Caco-2 (cell line): ENCODE data around the gene DYNC2LI1. TPM values are rescaled to one million over a fixed set of nuclear protein-coding genes. Genes with fewer than 3 reads are reported as not detected.

Experiments used
- BruUV-seq: library from RNA; stranded (reverse); fragments of 400-500 nt; replicated peaks from 2 replicates; lab custom pipeline; 2021; lab: Mats Ljungman, UMichigan
- CTCF ChIA-PET: fragments of 300-600 bp; sonication (Branson Sonifier 250); formaldehyde crosslinking; loops from one replicate; lab custom pipeline; 2022; ENCODE audit warnings: antibody characterized with exemption; lab: Charles Lee
- POLR2A ChIA-PET: fragments of 300-600 bp; sonication (Branson Sonifier 250); formaldehyde crosslinking; loops from one replicate; lab custom pipeline; 2022; ENCODE audit warnings: antibody characterized with exemption; lab: Charles Lee
- DNase-seq, 2 experiments: peaks; one replicate each; pipeline versions ENCODE4 v3.0.0 to v3.0.0-alpha.2; 2020 to 2022
- H3K27me3 ChIP-seq: replicated peaks from 2 replicates; pipeline ENCODE4 v1.6.0; 2011; ENCODE audit warnings: low read length; ENCODE audit not compliant: control insufficient read depth, insufficient read depth
- H3K36me3 ChIP-seq: 2 replicates; pipeline ENCODE4 v1.5.1; 2011; ENCODE audit warnings: low read length; ENCODE audit not compliant: control insufficient read depth, insufficient read depth
- H3K4me1 ChIP-seq: fragments of 250-450 bp; sonication (Bioruptor Pico); 2 replicates; pipeline ENCODE4 v1.5.1; 2020; ENCODE audit warnings: mild to moderate bottlenecking
- H3K4me3 ChIP-seq: 2 replicates; pipeline ENCODE4 v1.5.1; 2011; ENCODE audit warnings: low read depth, mild to moderate bottlenecking, control low read depth, low read length
- H3K9me3 ChIP-seq: fragments of 250-450 bp; sonication (Bioruptor Pico); 2 replicates; pipeline ENCODE4 v1.5.1; 2020; ENCODE audit warnings: mild to moderate bottlenecking, moderate library complexity
- H3K27ac Mint-ChIP-seq: one replicate; pipeline ENCODE4 v1.8.0; 2022; ENCODE audit warnings: mixed read lengths; ENCODE audit not compliant: unreplicated experiment
- H3K27me3 Mint-ChIP-seq: one replicate; pipeline ENCODE4 v1.8.0; 2022; ENCODE audit warnings: mixed read lengths; ENCODE audit not compliant: insufficient read depth, unreplicated experiment
- H3K36me3 Mint-ChIP-seq: one replicate; pipeline ENCODE4 v1.8.0; 2022; ENCODE audit warnings: mild to moderate bottlenecking, mixed read lengths; ENCODE audit not compliant: insufficient read depth, unreplicated experiment
- H3K4me1 Mint-ChIP-seq: one replicate; pipeline ENCODE4 v1.8.0; 2022; ENCODE audit warnings: low read depth, mixed read lengths; ENCODE audit not compliant: unreplicated experiment
- H3K4me3 Mint-ChIP-seq: one replicate; pipeline ENCODE4 v1.8.0; 2022; ENCODE audit warnings: mild to moderate bottlenecking, moderate library complexity, mixed read lengths; ENCODE audit not compliant: unreplicated experiment
- H3K9me3 Mint-ChIP-seq: one replicate; pipeline ENCODE4 v1.8.0; 2022; ENCODE audit warnings: mixed read lengths; ENCODE audit not compliant: unreplicated experiment
- intact Hi-C: fragments of 100-400 bp; cut with micrococcal nuclease; formaldehyde crosslinking; loops from one replicate; pipeline ENCODE4 v1.10.0; 2022; ENCODE audit not compliant: unreplicated experiment
- total RNA-seq: library from RNA; stranded (reverse); gene quantifications from 2 replicates; pipeline ENCODE4 v1.2.3, GENCODE V29; 2022
- TF ChIP-seq, protein P1 (sequence below), 2 experiments: fragments of 200-600 bp in 1 of 2; IDR thresholded peaks; 1 replicate in 1 of 2; 2 replicates in 1 of 2; pipeline versions ENCODE4 v1.5.1 to v1.8.0; 2011 to 2022; ENCODE audit warnings: antibody characterized with exemption in 1 of 2, control low read depth in 1 of 2, inconsistent platforms in 1 of 2, low read depth in 1 of 2, low read length in 1 of 2, mild to moderate bottlenecking in 1 of 2, moderate library complexity in 1 of 2; ENCODE audit not compliant: insufficient read depth in 1 of 2, severe bottlenecking in 1 of 2, unreplicated experiment in 1 of 2

DYNC2LI1 gene
- total RNA-seq, 1 experiment from 2014 or later = 8.3 TPM

DNA sequence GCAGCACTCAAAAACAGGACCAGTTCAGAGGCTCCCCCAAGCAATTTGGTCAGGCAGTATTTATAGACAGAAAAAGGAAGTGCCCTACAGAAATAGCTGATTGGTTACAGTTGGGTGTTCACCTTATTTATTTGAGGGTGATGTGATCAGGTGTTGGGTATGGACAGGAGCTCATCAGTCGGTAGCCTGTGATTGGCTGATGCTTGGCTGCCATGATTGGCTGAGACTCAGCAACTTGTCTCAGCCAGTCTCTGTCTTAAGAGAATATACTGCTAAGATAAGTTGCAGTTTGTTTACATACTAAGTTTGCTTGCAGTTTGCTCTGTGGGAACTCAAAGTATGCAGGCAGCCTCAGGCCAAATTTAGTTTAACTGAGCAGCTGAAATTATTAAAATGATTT lies 74.4 kb downstream of the DYNC2LI1 start:
- no peak for DNase-seq
- no peaks in the 10 kb centered on the region for H3K36me3 Mint-ChIP-seq

DNA sequence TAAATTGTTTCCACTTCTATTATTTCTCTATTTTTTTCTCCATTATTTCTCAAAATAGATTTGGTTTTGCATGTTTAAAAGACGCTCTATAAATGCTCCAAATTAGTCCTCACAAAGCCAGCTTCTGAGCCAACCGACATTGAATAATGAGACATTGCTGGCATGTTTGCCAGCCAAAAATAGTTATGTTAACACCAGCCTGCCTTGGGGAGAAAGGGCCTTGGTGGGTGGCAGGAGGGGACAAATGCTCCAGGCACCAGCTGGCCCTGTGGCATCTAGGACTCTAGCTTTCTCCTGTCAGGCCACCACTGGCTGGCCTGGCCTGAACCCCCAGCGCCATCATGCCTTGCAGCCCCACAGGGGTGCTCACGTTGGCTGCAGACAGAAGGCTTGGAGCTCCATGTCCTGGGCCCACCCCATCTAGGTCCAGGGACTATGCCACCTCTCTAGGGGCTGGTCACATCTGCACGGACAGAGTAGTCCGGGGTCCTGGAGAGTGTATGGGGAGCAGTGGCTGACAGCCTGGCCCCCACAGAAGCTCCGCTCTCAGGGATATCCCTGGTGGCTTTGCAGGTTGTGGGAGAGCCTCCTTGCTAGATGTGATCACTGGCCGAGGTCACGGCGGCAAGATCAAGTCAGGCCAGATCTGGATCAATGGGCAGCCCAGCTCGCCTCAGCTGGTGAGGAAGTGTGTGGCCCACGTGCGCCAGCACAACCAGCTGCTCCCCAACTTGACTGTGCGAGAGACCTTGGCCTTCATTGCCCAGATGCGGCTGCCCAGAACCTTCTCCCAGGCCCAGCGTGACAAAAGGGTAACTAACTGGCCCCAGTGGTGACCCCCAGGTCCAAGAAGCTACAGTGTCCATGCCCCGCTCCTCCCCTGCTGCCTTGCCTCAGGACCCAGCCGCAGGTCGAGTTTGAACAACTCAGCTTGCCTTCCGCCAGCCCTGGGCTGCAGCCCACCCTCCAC lies 77.5 kb downstream of the DYNC2LI1 start:
- no peak overlapping the region for H3K4me3 ChIP-seq
- TF ChIP-seq, protein P1, sequence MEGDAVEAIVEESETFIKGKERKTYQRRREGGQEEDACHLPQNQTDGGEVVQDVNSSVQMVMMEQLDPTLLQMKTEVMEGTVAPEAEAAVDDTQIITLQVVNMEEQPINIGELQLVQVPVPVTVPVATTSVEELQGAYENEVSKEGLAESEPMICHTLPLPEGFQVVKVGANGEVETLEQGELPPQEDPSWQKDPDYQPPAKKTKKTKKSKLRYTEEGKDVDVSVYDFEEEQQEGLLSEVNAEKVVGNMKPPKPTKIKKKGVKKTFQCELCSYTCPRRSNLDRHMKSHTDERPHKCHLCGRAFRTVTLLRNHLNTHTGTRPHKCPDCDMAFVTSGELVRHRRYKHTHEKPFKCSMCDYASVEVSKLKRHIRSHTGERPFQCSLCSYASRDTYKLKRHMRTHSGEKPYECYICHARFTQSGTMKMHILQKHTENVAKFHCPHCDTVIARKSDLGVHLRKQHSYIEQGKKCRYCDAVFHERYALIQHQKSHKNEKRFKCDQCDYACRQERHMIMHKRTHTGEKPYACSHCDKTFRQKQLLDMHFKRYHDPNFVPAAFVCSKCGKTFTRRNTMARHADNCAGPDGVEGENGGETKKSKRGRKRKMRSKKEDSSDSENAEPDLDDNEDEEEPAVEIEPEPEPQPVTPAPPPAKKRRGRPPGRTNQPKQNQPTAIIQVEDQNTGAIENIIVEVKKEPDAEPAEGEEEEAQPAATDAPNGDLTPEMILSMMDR (IDR thresholded peaks at IDR 0.05; ENCODE audit: insufficient read depth in 1 of 2, low read depth in 1 of 2, low read length in 1 of 2, severe bottlenecking in 1 of 2, unreplicated experiment in 1 of 2) = no peak
- intact Hi-C loops = no loop called here
- Mint-ChIP-seq H3K36me3 (no peaks in the 10 kb centered on the region), H3K9me3 (no peaks in the 10 kb centered on the region), H3K4me3 (no peak overlapping the region), H3K27ac (no peak overlapping the region), H3K27me3 (peaks cover 13% of the 10 kb centered on the region), H3K4me1 (no peaks in the 10 kb centered on the region)
- no peak for DNase-seq
- H3K9me3 ChIP-seq = no peaks in the 10 kb centered on the region
- H3K4me1 ChIP-seq = no peaks in the 10 kb centered on the region
- ChIA-PET POLR2A (no interaction called here), CTCF (no interaction called here)
- no peaks in the 10 kb centered on the region for H3K36me3 ChIP-seq
- no peaks in the 10 kb centered on the region for H3K27me3 ChIP-seq
- no TSS peak for BruUV-seq

More for the DNA sequence above, 74.4 kb downstream of the DYNC2LI1 start:
- BruUV-seq = no TSS peak
- Mint-ChIP-seq H3K4me1 (no peaks in the 10 kb centered on the region), H3K27ac (no peak overlapping the region), H3K9me3 (no peaks in the 10 kb centered on the region), H3K4me3 (no peak overlapping the region), H3K27me3 (no peaks in the 10 kb centered on the region)
- H3K36me3 ChIP-seq = no peaks in the 10 kb centered on the region
- H3K4me1 ChIP-seq = no peaks in the 10 kb centered on the region
- H3K4me3 ChIP-seq = no peak overlapping the region
- ChIA-PET POLR2A (no interaction called here), CTCF (interaction anchor here (0.6 kb wide), 1 partner anchor 712 kb away, joined by 3 read pairs; no protein-coding TSS in a partner anchor)
- H3K9me3 ChIP-seq = no peaks in the 10 kb centered on the region
- no peaks in the 10 kb centered on the region for H3K27me3 ChIP-seq
- TF ChIP-seq, protein P1 (IDR thresholded peaks at IDR 0.05; ENCODE audit: insufficient read depth in 1 of 2, low read depth in 1 of 2, low read length in 1 of 2, severe bottlenecking in 1 of 2, unreplicated experiment in 1 of 2) = no peak
- intact Hi-C loops = no loop called here

DNA sequence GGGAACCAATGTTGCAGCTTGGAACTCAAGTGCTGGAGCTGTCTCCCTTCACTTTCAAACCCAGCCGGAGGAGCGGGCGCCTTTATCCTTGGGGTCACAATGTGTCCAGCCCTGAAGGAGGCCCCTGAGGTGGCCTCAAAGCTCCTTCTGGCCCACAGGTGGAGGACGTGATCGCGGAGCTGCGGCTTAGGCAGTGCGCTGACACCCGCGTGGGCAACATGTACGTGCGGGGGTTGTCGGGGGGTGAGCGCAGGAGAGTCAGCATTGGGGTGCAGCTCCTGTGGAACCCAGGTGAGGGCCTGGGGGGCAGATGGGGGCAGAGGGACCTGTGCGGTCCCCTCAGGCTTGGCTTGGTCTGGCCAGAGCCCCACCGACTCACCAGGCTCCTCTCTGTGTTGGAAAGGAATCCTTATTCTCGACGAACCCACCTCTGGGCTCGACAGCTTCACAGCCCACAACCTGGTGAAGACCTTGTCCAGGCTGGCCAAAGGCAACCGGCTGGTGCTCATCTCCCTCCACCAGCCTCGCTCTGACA lies 78.4 kb downstream of the DYNC2LI1 start:
- no peak for DNase-seq
- Histone ChIP-seq H3K4me3 (no peak overlapping the region), H3K27me3 (no peaks in the 10 kb centered on the region), H3K9me3 (no peaks in the 10 kb centered on the region), H3K36me3 (no peaks in the 10 kb centered on the region), H3K4me1 (no peaks in the 10 kb centered on the region)
- intact Hi-C loops = no loop called here
- Mint-ChIP-seq H3K4me3 (no peak overlapping the region), H3K36me3 (no peaks in the 10 kb centered on the region), H3K4me1 (no peaks in the 10 kb centered on the region), H3K27ac (no peak overlapping the region), H3K27me3 (peaks cover 22% of the 10 kb centered on the region), H3K9me3 (no peaks in the 10 kb centered on the region)
- ChIA-PET POLR2A (no interaction called here), CTCF (no interaction called here)
- TF ChIP-seq, protein P1 (IDR thresholded peaks at IDR 0.05; ENCODE audit: insufficient read depth in 1 of 2, low read depth in 1 of 2, low read length in 1 of 2, severe bottlenecking in 1 of 2, unreplicated experiment in 1 of 2) = no peak
- no TSS peak for BruUV-seq
